Activated naive CD4-positive, alpha-beta T cell treated with anti-CD3 and anti-CD28 coated beads for 36 hours (primary cell): ENCODE results near the gene CHST12. TPM values are rescaled to one million over a fixed set of nuclear protein-coding genes. Genes with fewer than 3 reads are reported as not detected.
"Not testable (repeated sequence)": the region's sequence is repeated elsewhere in the genome, so short reads cannot be mapped to it uniquely, and the experiment has no call there.

Experiments used
- CTCF ChIA-PET: fragments of 350-600 bp; sonication (Branson Sonifier 250); formaldehyde crosslinking; loops from one replicate; lab custom pipeline; 2021; ENCODE audit warnings: antibody characterized with exemption; lab: Charles Lee
- DNase-seq: peaks from one replicate; pipeline ENCODE4 v3.0.0-alpha.2; 2020
- H3K27ac Mint-ChIP-seq: one replicate; pipeline ENCODE4 v1.8.0; 2021; ENCODE audit warnings: mild to moderate bottlenecking, mixed read lengths
- H3K27me3 Mint-ChIP-seq: one replicate; pipeline ENCODE4 v1.8.0; 2021; ENCODE audit warnings: low read depth, mixed read lengths
- H3K36me3 Mint-ChIP-seq: one replicate; pipeline ENCODE4 v1.8.0; 2021; ENCODE audit warnings: low read depth, mixed read lengths
- H3K4me1 Mint-ChIP-seq: one replicate; pipeline ENCODE4 v1.8.0; 2021; ENCODE audit warnings: low read depth, mixed read lengths
- H3K4me3 Mint-ChIP-seq: one replicate; pipeline ENCODE4 v1.8.0; 2021; ENCODE audit warnings: mild to moderate bottlenecking, moderate library complexity, mixed read lengths
- H3K9me3 Mint-ChIP-seq: one replicate; pipeline ENCODE4 v1.8.0; 2021; ENCODE audit warnings: mixed read lengths
- intact Hi-C: fragments of 100-400 bp; cut with micrococcal nuclease; formaldehyde crosslinking; loops from one replicate; pipeline ENCODE4 v1.15.1; 2023
- total RNA-seq, 2 experiments: library from RNA; stranded (reverse); gene quantifications; one replicate each; pipeline ENCODE4 v1.2.3, GENCODE V29; 2021

CHST12 gene
- total RNA-seq, 2 experiments from 2014 or later, result 0.62 to 0.64 TPM

DNA sequence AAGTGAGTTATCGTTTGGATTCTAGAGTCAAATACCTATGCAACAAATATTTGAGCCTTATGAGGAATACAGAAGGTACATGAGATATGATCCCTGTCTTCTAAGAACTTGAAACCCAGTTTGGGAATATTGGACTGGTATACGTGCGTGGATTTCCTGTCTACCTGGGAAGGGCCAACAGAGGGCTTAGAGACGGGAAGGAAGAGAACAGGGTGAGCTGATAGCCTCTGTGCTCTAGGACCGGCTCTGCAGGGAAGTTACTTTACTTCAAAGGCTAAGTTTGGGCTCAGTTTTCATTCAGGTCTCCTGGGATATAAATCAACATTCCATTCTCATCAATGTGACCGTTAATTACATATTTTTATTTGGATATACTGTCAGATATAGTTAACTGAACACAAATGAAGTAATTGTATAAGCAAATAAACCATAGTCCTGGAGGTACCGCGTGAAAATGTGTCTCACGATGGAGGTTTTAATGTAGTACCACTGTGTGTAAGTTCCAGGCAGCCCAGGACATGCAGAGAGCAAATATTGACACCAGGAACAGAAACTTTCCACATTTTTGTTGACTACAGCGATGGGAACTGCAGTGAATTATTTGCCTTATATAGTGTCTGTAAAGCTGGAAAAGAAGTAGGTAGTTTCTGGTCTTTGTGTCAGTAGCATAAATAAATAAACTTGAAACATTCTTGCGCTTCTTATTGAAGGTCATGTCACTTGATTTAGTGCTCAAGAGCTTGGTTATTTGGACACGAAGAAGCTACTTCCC is 8.6 kb downstream of the CHST12 start:
- H3K27ac Mint-ChIP-seq, result no peak overlapping the region
- no peaks in the 10 kb centered on the region for H3K36me3 Mint-ChIP-seq
- intact Hi-C loops, result no loop called here
- peaks cover 44% of the 10 kb centered on the region for H3K4me1 Mint-ChIP-seq
- H3K27me3 Mint-ChIP-seq, result no peaks in the 10 kb centered on the region
- no peak overlapping the region for H3K4me3 Mint-ChIP-seq
- CTCF ChIA-PET, result interaction anchor here (0.6 to 2.3 kb wide), 4 partner anchors 20 to 281 kb away, joined by 3 to 6 read pairs (median 4); no protein-coding TSS in a partner anchor
- DNase-seq, result no peak
- no peaks in the 10 kb centered on the region for H3K9me3 Mint-ChIP-seq

DNA sequence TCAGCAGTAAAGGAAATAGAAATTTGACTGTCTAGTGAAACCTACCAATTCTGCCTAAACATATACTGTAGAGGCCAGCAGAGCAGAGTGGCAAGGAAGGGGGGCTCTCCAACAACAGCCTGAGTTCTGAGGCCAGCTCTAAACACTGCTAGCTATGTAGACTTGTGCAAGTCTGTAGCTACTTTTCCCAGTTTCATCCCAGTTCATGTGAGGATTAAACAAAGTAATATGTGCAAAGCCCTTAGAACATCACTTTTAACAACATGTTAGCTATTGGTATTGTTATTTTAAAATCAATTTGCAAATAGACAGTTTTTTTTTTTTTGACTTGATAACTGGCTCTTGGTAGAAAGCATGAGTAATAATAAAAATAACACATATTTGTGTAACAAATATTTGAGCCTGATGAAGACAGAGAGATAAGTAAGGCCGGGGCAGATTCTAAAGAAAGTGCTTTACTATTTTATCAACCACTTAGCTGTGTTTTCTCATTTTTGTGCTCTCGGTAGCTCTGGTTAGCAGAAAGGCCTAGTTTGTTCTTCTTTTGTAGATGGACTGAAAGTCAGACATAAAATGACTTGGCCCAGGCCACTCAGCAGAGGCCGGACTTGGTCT is 9.3 kb downstream of the CHST12 start:
- CTCF ChIA-PET, result interaction anchor here (0.6 to 2.3 kb wide), 4 partner anchors 19 to 282 kb away, joined by 3 to 6 read pairs (median 4); no protein-coding TSS in a partner anchor

DNA sequence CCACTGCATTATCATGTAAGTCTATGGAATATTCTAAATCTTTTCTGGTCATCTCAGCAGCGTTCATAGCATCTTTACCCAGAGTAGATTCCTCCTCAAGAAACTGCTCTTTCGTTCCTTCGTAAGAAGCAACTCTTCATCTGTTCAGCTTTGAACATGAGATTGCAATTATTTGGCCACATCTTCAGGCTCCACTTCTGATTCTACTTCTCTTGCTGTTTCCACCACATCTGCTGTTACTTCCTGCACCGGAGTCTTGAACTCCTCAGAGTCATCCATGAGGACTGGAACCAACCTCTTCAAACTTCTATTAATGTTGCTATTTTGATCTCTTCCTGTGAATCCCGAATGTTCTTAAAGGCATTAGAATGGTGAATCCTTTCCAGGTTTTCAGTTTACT is 12.7 kb downstream of the CHST12 start:
- H3K4me3 Mint-ChIP-seq, result no peak overlapping the region
- peaks cover 33% of the 10 kb centered on the region for H3K4me1 Mint-ChIP-seq
- CTCF ChIA-PET, result no interaction called here
- intact Hi-C loops, result no loop called here
- H3K9me3 Mint-ChIP-seq, result no peaks in the 10 kb centered on the region
- DNase-seq, result no peak
- no peaks in the 10 kb centered on the region for H3K27me3 Mint-ChIP-seq
- no peaks in the 10 kb centered on the region for H3K36me3 Mint-ChIP-seq
- H3K27ac Mint-ChIP-seq, result no peak overlapping the region

More for the DNA sequence above, 9.3 kb downstream of the CHST12 start:
- intact Hi-C loops, result no loop called here
- Mint-ChIP-seq H3K4me3 (no peak overlapping the region), H3K27ac (no peak overlapping the region), H3K27me3 (no peaks in the 10 kb centered on the region), H3K4me1 (peaks cover 44% of the 10 kb centered on the region), H3K9me3 (no peaks in the 10 kb centered on the region), H3K36me3 (no peaks in the 10 kb centered on the region)
- no peak for DNase-seq

DNA sequence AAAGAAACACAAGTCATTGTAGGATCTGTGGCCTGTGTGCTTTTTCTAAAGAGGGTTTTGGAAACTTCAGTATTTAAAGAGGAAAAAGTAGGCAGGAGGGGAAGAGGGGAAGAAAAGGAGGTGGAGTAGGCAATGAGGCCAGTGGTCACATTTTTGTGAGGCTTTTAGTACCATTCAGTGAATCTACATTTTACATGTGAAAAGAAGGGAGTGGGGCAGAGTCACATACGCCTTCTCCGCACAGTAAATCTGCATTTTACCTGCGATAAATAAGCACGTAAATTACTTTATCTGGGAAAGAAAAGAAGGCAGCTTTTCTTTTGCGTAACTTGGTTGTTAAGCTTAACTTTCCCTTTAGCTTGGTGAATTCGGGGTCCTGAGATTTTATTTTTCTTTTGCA is 13.2 kb downstream of the CHST12 start:
- intact Hi-C loops, result no loop called here
- no peak overlapping the region for H3K27ac Mint-ChIP-seq

DNA sequence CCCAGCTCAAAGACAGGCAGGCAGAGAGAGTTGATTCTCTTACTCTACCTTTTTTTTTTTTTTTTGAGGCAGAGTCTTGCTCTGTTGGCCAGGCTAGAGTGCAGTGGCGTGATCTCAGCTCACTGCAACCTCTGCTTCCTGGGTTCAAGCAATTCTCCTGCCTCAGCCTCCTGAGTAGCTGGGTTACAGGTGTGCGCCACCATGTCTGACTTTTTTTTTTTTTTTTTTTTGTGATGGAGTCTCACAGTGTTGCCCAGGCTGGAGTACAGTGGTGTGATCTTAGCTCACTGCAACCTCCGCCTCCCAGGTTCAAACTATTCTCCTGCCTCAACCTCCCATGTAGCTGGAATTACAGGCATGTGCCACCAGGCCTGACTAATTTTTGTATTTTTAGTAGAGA is 13.8 kb downstream of the CHST12 start:
- H3K27me3 Mint-ChIP-seq, H3K27ac Mint-ChIP-seq, CTCF ChIA-PET, DNase-seq, intact Hi-C loops, H3K4me3 Mint-ChIP-seq, H3K36me3 Mint-ChIP-seq, H3K9me3 Mint-ChIP-seq: not testable (repeated sequence)
- H3K4me1 Mint-ChIP-seq, result peaks cover 35% of the 10 kb centered on the region

More for the DNA sequence above, 13.2 kb downstream of the CHST12 start:
- H3K36me3 Mint-ChIP-seq, result no peaks in the 10 kb centered on the region
- H3K4me3 Mint-ChIP-seq, result no peak overlapping the region
- CTCF ChIA-PET, result no interaction called here
- no peak for DNase-seq
- no peaks in the 10 kb centered on the region for H3K27me3 Mint-ChIP-seq
- H3K9me3 Mint-ChIP-seq, result no peaks in the 10 kb centered on the region
- peaks cover 33% of the 10 kb centered on the region for H3K4me1 Mint-ChIP-seq

DNA sequence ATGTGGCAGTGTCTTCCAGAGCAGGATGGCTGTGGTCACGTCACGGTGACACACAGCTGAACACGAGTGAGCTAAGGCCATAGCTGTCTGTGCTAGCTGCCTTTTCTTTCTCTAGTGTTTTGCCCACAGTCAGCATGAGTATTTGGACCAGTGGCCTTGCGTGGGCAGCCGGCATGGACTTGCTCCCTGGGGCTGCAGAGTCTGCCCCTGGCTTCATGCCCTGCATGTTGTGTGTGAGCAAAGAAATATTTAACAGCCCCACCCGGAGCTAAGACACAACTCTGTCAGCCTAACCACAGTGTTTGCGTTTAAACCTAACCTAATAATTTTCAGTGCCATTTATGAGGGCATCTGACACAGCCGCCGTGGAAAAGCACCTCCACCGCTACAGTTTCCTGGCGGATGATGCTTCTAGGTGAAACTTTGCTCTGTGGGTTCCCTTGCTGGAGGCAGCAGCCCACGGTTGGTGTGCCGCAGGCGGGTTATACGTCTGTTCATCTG is 14.6 kb downstream of the CHST12 start:
- CTCF ChIA-PET, result interaction anchor here (1.6 kb wide), 1 partner anchor 13 kb away, joined by 6 read pairs; no protein-coding TSS in a partner anchor
- no peak overlapping the region for H3K27ac Mint-ChIP-seq
- no peak overlapping the region for H3K4me3 Mint-ChIP-seq
- H3K27me3 Mint-ChIP-seq, result no peaks in the 10 kb centered on the region
- peak; percentile 57 for DNase-seq
- H3K4me1 Mint-ChIP-seq, result peaks cover 33% of the 10 kb centered on the region
- intact Hi-C loops, result no loop called here
- H3K36me3 Mint-ChIP-seq, result peaks cover 2% of the 10 kb centered on the region
- H3K9me3 Mint-ChIP-seq, result no peaks in the 10 kb centered on the region

DNA sequence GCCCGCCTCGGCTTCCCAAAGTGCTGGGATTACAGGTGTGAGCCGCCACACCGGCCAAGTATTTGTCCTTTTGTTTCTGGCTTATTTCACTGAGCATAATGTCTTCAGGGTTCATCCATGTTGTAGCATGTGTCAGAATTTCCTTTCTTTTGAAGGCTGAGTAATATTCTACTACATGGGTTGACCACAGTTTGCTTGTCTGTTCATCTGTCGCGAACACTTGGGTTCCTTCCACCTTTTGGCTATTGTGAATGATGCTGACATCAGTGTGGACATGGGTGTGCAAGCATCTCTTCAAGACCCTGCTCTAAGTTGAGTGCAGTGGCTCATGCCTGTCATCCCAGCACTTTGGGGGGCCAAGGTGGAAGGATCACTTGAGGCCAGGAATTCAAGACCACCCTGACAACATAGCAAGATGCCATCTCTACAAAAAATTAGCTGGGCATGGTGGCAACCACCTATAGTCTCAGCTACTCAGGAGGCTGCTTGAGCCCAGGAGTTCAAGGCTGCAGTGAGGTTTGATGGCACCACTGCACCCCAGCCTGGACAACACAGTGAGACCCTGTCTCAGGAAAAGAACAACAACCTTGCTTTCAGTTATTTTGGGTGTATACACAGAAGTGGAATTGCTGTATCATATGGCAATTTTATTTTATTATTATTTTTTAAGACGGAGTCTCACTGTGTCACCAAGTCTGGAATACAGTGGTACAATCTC is 17.0 kb downstream of the CHST12 start:
- H3K36me3 Mint-ChIP-seq, result peaks cover 2% of the 10 kb centered on the region
- no peak overlapping the region for H3K4me3 Mint-ChIP-seq
- H3K4me1 Mint-ChIP-seq, result peaks cover 25% of the 10 kb centered on the region
- no peaks in the 10 kb centered on the region for H3K27me3 Mint-ChIP-seq
- intact Hi-C loops, result loop anchor here (2.0 kb wide), 1 partner anchor 14 kb away; no protein-coding TSS in a partner anchor
- DNase-seq, result no peak
- no peak overlapping the region for H3K27ac Mint-ChIP-seq
- CTCF ChIA-PET, result interaction anchor here (0.6 to 1.0 kb wide), 2 partner anchors 249 to 289 kb away, joined by 3 to 4 read pairs; no protein-coding TSS in a partner anchor
- H3K9me3 Mint-ChIP-seq, result no peaks in the 10 kb centered on the region

DNA sequence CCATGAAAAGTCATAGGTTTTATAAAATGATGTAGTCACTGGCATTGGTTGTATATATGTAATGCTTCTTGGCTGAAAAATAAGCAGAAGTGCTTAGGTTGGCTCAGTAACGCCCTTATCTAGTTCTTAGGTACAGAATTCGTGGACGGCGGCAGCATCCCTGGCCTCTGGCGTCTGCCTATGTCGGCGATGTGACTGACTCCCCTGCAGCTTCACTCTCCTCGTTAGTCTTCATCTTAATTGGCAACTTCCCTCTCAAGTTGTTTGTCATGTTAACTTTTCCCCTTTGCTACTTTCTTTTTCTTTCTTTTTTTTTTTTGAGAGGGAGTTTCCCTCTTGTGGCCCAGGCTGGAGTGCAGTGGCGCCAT is 18.5 kb downstream of the CHST12 start:
- CTCF ChIA-PET, result interaction anchor here (0.7 to 1.4 kb wide), 3 partner anchors 9 to 130 kb away, joined by 3 to 4 read pairs (median 3); no protein-coding TSS in a partner anchor
- H3K4me3 Mint-ChIP-seq, result no peak overlapping the region
- no peaks in the 10 kb centered on the region for H3K27me3 Mint-ChIP-seq
- H3K27ac Mint-ChIP-seq, result no peak overlapping the region
- H3K4me1 Mint-ChIP-seq, result peaks cover 21% of the 10 kb centered on the region
- no peaks in the 10 kb centered on the region for H3K9me3 Mint-ChIP-seq
- intact Hi-C loops, result loop anchor here (2.0 kb wide), 1 partner anchor 15 kb away; no protein-coding TSS in a partner anchor
- H3K36me3 Mint-ChIP-seq, result peaks cover 2% of the 10 kb centered on the region
- no peak for DNase-seq

DNA sequence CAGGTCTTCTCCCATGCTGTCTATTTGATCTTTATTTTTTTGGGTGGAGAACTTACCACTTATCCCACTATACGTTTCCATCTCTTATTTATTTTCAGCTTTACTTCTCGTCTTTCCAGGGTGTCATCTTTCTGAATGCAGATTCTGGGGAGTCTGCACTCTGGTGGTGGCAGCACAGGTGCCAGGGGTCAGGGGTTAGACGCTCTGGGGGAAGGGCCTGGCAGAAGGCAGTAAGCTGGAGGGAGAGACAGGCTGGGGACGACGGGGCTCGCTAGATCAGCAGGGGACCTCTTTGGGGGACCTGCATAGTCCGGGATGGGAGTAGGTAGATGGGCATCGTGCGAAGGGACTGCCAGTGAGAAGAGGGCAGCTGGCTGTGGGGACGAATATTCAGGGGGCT is 22.3 kb downstream of the CHST12 start:
- H3K36me3 Mint-ChIP-seq, result peaks cover 3% of the 10 kb centered on the region
- peaks cover 1% of the 10 kb centered on the region for H3K9me3 Mint-ChIP-seq
- peaks cover 5% of the 10 kb centered on the region for H3K4me1 Mint-ChIP-seq
- H3K27me3 Mint-ChIP-seq, result no peaks in the 10 kb centered on the region
- CTCF ChIA-PET, result no interaction called here
- no peak for DNase-seq
- no peak overlapping the region for H3K27ac Mint-ChIP-seq
- intact Hi-C loops, result no loop called here
- H3K4me3 Mint-ChIP-seq, result no peak overlapping the region

DNA sequence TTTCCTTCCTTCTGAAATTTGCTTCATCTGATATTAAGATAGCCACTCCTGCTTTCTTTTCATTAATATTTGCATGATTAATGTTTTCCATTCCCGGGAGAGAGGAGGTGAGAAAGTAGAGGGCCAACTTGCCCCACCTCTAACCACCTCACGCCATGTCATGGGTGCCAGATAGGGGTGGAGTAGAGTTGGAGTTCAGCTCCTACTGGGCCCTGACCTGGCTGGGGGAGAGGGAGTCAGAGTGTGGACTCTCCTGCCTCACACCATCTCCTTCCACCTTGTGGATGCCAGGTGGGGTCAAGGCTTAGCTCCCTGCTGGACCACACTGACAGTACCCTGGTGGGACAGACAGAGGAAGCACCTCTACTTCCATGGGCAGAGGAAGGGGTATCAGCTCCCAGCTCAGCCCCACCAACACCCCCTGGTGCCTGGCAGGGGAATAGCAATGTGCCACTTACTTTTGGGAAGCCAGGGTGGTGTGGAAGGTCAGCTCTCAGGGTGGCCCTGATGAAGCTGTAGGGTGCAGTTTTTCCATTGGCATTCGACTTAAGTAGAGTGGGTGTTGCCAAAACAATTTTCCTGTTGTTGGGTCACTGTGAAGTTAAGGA is 28.0 kb downstream of the CHST12 start:
- CTCF ChIA-PET, result interaction anchor here (0.6 to 1.8 kb wide), 14 partner anchors 8 to 369 kb away, joined by 3 to 7 read pairs (median 3); partner anchors contain the start of gene CHST12
- no peak overlapping the region for H3K4me3 Mint-ChIP-seq
- H3K9me3 Mint-ChIP-seq, result peaks cover 7% of the 10 kb centered on the region

DNA sequence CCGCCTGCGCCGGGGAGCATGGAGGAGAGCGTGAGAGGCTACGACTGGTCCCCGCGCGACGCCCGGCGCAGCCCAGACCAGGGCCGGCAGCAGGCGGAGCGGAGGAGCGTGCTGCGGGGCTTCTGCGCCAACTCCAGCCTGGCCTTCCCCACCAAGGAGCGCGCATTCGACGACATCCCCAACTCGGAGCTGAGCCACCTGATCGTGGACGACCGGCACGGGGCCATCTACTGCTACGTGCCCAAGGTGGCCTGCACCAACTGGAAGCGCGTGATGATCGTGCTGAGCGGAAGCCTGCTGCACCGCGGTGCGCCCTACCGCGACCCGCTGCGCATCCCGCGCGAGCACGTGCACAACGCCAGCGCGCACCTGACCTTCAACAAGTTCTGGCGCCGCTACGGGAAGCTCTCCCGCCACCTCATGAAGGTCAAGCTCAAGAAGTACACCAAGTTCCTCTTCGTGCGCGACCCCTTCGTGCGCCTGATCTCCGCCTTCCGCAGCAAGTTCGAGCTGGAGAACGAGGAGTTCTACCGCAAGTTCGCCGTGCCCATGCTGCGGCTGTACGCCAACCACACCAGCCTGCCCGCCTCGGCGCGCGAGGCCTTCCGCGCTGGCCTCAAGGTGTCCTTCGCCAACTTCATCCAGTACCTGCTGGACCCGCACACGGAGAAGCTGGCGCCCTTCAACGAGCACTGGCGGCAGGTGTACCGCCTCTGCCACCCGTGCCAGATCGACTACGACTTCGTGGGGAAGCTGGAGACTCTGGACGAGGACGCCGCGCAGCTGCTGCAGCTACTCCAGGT is 29.7 kb downstream of the CHST12 start:
- Mint-ChIP-seq H3K4me3 (no peak overlapping the region), H3K27ac (no peak overlapping the region), H3K9me3 (peaks cover 7% of the 10 kb centered on the region), H3K4me1 (no peaks in the 10 kb centered on the region), H3K36me3 (peaks cover 9% of the 10 kb centered on the region), H3K27me3 (no peaks in the 10 kb centered on the region)
- DNase-seq, result no peak
- CTCF ChIA-PET, result interaction anchor here (1.0 to 1.8 kb wide), 2 partner anchors 9 to 18 kb away, joined by 3 to 7 read pairs; no protein-coding TSS in a partner anchor
- intact Hi-C loops, result no loop called here

More for the DNA sequence above, 28.0 kb downstream of the CHST12 start:
- Mint-ChIP-seq H3K36me3 (peaks cover 9% of the 10 kb centered on the region), H3K27ac (no peak overlapping the region), H3K4me1 (no peaks in the 10 kb centered on the region), H3K27me3 (no peaks in the 10 kb centered on the region)
- peak; percentile 50 for DNase-seq
- intact Hi-C loops, result loop anchor here (2.0 kb wide), 1 partner anchor 47 kb away; no protein-coding TSS in a partner anchor
